SK-N-SH (cell line): ENCODE measurements around the gene SLX4IP. TPM values are rescaled to one million over a fixed set of nuclear protein-coding genes. Genes with fewer than 3 reads are reported as not detected.
"Not testable (repeated sequence)": the region's sequence is repeated elsewhere in the genome, so short reads cannot be mapped to it uniquely, and the experiment has no call there.

Experiments used
- CTCF ChIA-PET: fragments of 300-600, 350-600 bp; formaldehyde crosslinking; extraction: SDS; loops from one replicate; lab custom pipeline; 2021; lab: Yijun Ruan, JAX
- POLR2A ChIA-PET: fragments of 350-600 bp; sonication (Branson Sonifier 250); formaldehyde crosslinking; extraction: SDS; loops from one replicate; lab custom pipeline; 2020; ENCODE audit warnings: antibody characterized with exemption, inconsistent platforms; lab: Yijun Ruan, JAX
- DNase-seq: peaks from one replicate; pipeline ENCODE4 v3.0.0; 2012
- H2AFZ ChIP-seq: fragments of 200-600 bp; sonication (generic); 2 replicates; pipeline ENCODE4 v1.8.1; 2016; ENCODE audit warnings: antibody characterized with exemption, mild to moderate bottlenecking, low read depth
- H3F3A ChIP-seq: fragments of 200-600 bp; sonication (generic); replicated peaks from 2 replicates; pipeline ENCODE3; 2016; ENCODE audit warnings: antibody characterized with exemption, mild to moderate bottlenecking; ENCODE audit not compliant: insufficient read depth
- H3K27ac ChIP-seq, 2 experiments: fragments of 200-500 bp in 1 of 2; fragments of 200-600 bp in 1 of 2; sonication (Bioruptor generic) in 1 of 2; sonication (generic), shearing (Covaris generic) in 1 of 2; 2 replicates each; pipeline versions ENCODE4 v1.5.1 to v1.6.1; 2014 to 2016; ENCODE audit warnings: low read depth in 2 of 2, inconsistent platforms in 1 of 2, low read length in 1 of 2, mild to moderate bottlenecking in 1 of 2, mixed read lengths in 1 of 2
- H3K27me3 ChIP-seq: fragments of 200-600 bp; sonication (generic), shearing (Covaris generic); 2 replicates; pipeline ENCODE4 v1.6.1; 2016; ENCODE audit warnings: mixed run types; ENCODE audit not compliant: insufficient read depth
- H3K36me3 ChIP-seq, 2 experiments: fragments of 200-500 bp in 1 of 2; fragments of 200-600 bp in 1 of 2; sonication (Bioruptor generic) in 1 of 2; sonication (generic) in 1 of 2; replicated peaks in 1 of 2; 2 replicates each; pipeline versions ENCODE3 to v1.5.1; 2014 to 2016; ENCODE audit warnings: low read length in 1 of 2, mild to moderate bottlenecking in 1 of 2; ENCODE audit not compliant: insufficient read depth in 2 of 2, control insufficient read depth in 1 of 2
- H3K4me1 ChIP-seq, 2 experiments: fragments of 200-500 bp in 1 of 2; fragments of 200-600 bp in 1 of 2; sonication (Bioruptor generic) in 1 of 2; sonication (generic), shearing (Covaris generic) in 1 of 2; 2 replicates each; pipeline versions ENCODE4 v1.5.1 to v1.6.1; 2014 to 2016; ENCODE audit warnings: low read depth in 1 of 2, low read length in 1 of 2, mixed run types in 1 of 2; ENCODE audit not compliant: insufficient read depth in 2 of 2, control insufficient read depth in 1 of 2
- H3K4me2 ChIP-seq: fragments of 200-600 bp; sonication (generic), shearing (Covaris generic); 2 replicates; pipeline ENCODE4 v1.6.1; 2017; ENCODE audit warnings: mixed run types
- H3K4me3 ChIP-seq, 2 experiments: fragments of 200-500 bp in 1 of 2; fragments of 200-600 bp in 1 of 2; sonication (Bioruptor generic) in 1 of 2; sonication (generic), shearing (Covaris generic) in 1 of 2; 2 replicates each; pipeline versions ENCODE4 v1.5.1 to v1.8.1; 2014 to 2016; ENCODE audit warnings: low read depth in 2 of 2, inconsistent platforms in 1 of 2, low read length in 1 of 2, mild to moderate bottlenecking in 1 of 2, mixed read lengths in 1 of 2, moderate library complexity in 1 of 2
- H3K79me2 ChIP-seq: fragments of 200-600 bp; sonication (generic); 2 replicates; pipeline ENCODE4 v1.8.1; 2017; ENCODE audit warnings: mild to moderate bottlenecking; ENCODE audit not compliant: insufficient read depth
- H3K9ac ChIP-seq: fragments of 200-600 bp; sonication (generic); 2 replicates; pipeline ENCODE4 v1.6.1; 2017; ENCODE audit warnings: mixed run types
- H3K9me2 ChIP-seq: fragments of 200-600 bp; sonication (generic); 2 replicates; pipeline ENCODE4 v1.6.1; 2017; ENCODE audit warnings: mixed run types
- H3K9me3 ChIP-seq: fragments of 200-600 bp; sonication (generic); 2 replicates; pipeline ENCODE4 v1.6.1; 2017; ENCODE audit warnings: mixed run types, mild to moderate bottlenecking, moderate library complexity
- H4K20me1 ChIP-seq: fragments of 200-600 bp; sonication (generic); 2 replicates; pipeline ENCODE4 v1.6.1; 2017; ENCODE audit warnings: mild to moderate bottlenecking, mixed run types; ENCODE audit not compliant: insufficient read depth
- CTCF ChIP-seq: fragments of 200-600 bp; sonication (generic); IDR thresholded peaks from 2 replicates; pipeline ENCODE4 v1.6.1; 2017; ENCODE audit warnings: antibody characterized with exemption, mild to moderate bottlenecking, moderate library complexity
- EP300 ChIP-seq, 2 experiments: IDR thresholded peaks; 2 replicates each; pipeline versions ENCODE4 v1.4.0 to v1.6.1; 2012; ENCODE audit warnings: borderline replicate concordance in 1 of 2, low read depth in 1 of 2, low read length in 1 of 2
- GABPA ChIP-seq: IDR thresholded peaks from 2 replicates; pipeline ENCODE4 v1.4.0; 2012; ENCODE audit warnings: low read depth, mild to moderate bottlenecking
- GATA2 ChIP-seq: sonication (generic); formaldehyde crosslinking; IDR thresholded peaks from 2 replicates; pipeline ENCODE4 v1.5.0; 2020; ENCODE audit warnings: mild to moderate bottlenecking, missing genetic modification reagents
- MEF2A ChIP-seq: IDR thresholded peaks from 2 replicates; pipeline ENCODE4 v1.4.0; 2012; ENCODE audit warnings: low read depth, borderline replicate concordance
- MXI1 ChIP-seq: IDR thresholded peaks from 2 replicates; pipeline ENCODE4 v1.6.1; 2012; ENCODE audit warnings: mild to moderate bottlenecking, low read depth, low read length, improper control_type of control experiment
- NFIC ChIP-seq: IDR thresholded peaks from 2 replicates; pipeline ENCODE4 v1.4.0; 2012; ENCODE audit warnings: borderline replicate concordance
- POLR2AphosphoS5 ChIP-seq: IDR thresholded peaks from 2 replicates; pipeline ENCODE4 v1.6.1; 2012; ENCODE audit warnings: low read depth, low read length
- RFX5 ChIP-seq: IDR thresholded peaks from 2 replicates; pipeline ENCODE4 v1.6.1; 2012; ENCODE audit warnings: mild to moderate bottlenecking, improper control_type of control experiment, low read length
- TAF1 ChIP-seq: IDR thresholded peaks from 2 replicates; pipeline ENCODE4 v1.6.1; 2012; ENCODE audit warnings: low read depth, mild to moderate bottlenecking, low read length, moderate library complexity, borderline replicate concordance
- TCF12 ChIP-seq: IDR thresholded peaks from 2 replicates; pipeline ENCODE4 v1.4.0; 2012
- YY1 ChIP-seq: IDR thresholded peaks from 2 replicates; pipeline ENCODE4 v1.4.0; 2012; ENCODE audit warnings: low read depth, mild to moderate bottlenecking
- ZBTB33 ChIP-seq: IDR thresholded peaks from 2 replicates; pipeline ENCODE4 v1.4.0; 2012; ENCODE audit warnings: low read depth, borderline replicate concordance
- WGBS: methylation state at CpG from one replicate; pipeline ENCODE4 v1.1.6; 2017; ENCODE audit warnings: low lambda C conversion rate; 5-methylcytosine and 5-hydroxymethylcytosine counted together
- polyA plus RNA-seq, 3 experiments: library from polyadenylated mRNA; depleted of rRNA; stranded (reverse); fragments of >200 nt; gene quantifications; 2 replicates each; pipeline ENCODE4 v1.2.3, GENCODE V29; 2012

The SLX4IP gene
- polyA plus RNA-seq, 1 of the 3 experiments (the other 2 are of a cell fraction), result 1.3 TPM

GRCh38 chr20:10390709-10391108, 44.4 kb upstream of the SLX4IP start:
- no peaks in the 10 kb centered on the region for H3K79me2 ChIP-seq
- H3K27ac ChIP-seq, result no peak overlapping the region
- H3K9ac ChIP-seq, result no peak overlapping the region
- H3K27me3 ChIP-seq, result no peaks in the 10 kb centered on the region
- H3K4me1 ChIP-seq, result no peaks in the 10 kb centered on the region
- TF ChIP-seq TCF12 (no peak), ZBTB33 (no peak), GABPA (no peak), TAF1 (no peak), EP300 (IDR thresholded peaks at IDR 0.05; ENCODE audit: borderline replicate concordance in 1 of 2, low read depth in 1 of 2, low read length in 1 of 2) (no peak), NFIC (no peak), MXI1 (no peak)
- no peaks in the 10 kb centered on the region for H3K9me3 ChIP-seq
- WGBS, result 76% methylated on average over 2 of the region's 2 CpGs
- H3K4me3 ChIP-seq, result no peak overlapping the region
- no peak overlapping the region for H3K4me2 ChIP-seq
- POLR2A ChIA-PET, result no interaction called here
- no peaks in the 10 kb centered on the region for H3K36me3 ChIP-seq
- CTCF ChIA-PET, result interaction anchor here (1.1 kb wide), 1 partner anchor 10 kb away, joined by 3 read pairs; no protein-coding TSS in a partner anchor
- DNase-seq, result no peak
- H2AFZ ChIP-seq, result no peak overlapping the region
- H4K20me1 ChIP-seq, result no peaks in the 10 kb centered on the region
- H3F3A ChIP-seq, result no peaks in the 10 kb centered on the region
- H3K9me2 ChIP-seq, result no peaks in the 10 kb centered on the region

- H4K20me1 ChIP-seq, H3K27me3 ChIP-seq, H3K79me2 ChIP-seq, H3F3A ChIP-seq, H2AFZ ChIP-seq, H3K4me2 ChIP-seq, H3K4me1 ChIP-seq, H3K4me3 ChIP-seq, H3K9ac ChIP-seq, H3K9me3 ChIP-seq, CTCF ChIA-PET, DNase-seq, H3K36me3 ChIP-seq, H3K9me2 ChIP-seq, POLR2A ChIA-PET, H3K27ac ChIP-seq: not testable (repeated sequence)
- 92% methylated on average over 9 of the region's 32 CpGs for WGBS
Observed at GRCh38 chr20:10394752-10395151, 40.4 kb upstream of the SLX4IP start.

GRCh38 chr20:10398834-10399369, 36.2 kb upstream of the SLX4IP start:
- CTCF ChIA-PET, result no interaction called here
- no peaks in the 10 kb centered on the region for H3K9me2 ChIP-seq
- H3K27me3 ChIP-seq, result no peaks in the 10 kb centered on the region
- no peaks in the 10 kb centered on the region for H4K20me1 ChIP-seq
- no peak overlapping the region for H3K27ac ChIP-seq
- no peaks in the 10 kb centered on the region for H3F3A ChIP-seq
- H3K4me1 ChIP-seq, result no peaks in the 10 kb centered on the region
- no peaks in the 10 kb centered on the region for H3K79me2 ChIP-seq
- H3K4me3 ChIP-seq, result no peak overlapping the region
- no peak for TF ChIP-seq YY1
- no peak for TF ChIP-seq POLR2AphosphoS5
- no peak for TF ChIP-seq RFX5
- TF ChIP-seq EP300 (IDR thresholded peaks at IDR 0.05; ENCODE audit: borderline replicate concordance in 1 of 2, low read depth in 1 of 2, low read length in 1 of 2), result no peak
- TF ChIP-seq GATA2 (CRISPR knock-in tag), result no peak
- no peak for TF ChIP-seq MEF2A
- no peak for TF ChIP-seq NFIC
- TF ChIP-seq TCF12, result no peak
- TF ChIP-seq CTCF, result no peak
- H3K9ac ChIP-seq, result no peak overlapping the region
- POLR2A ChIA-PET, result no interaction called here
- no peak for DNase-seq
- no peak overlapping the region for H3K4me2 ChIP-seq
- no peaks in the 10 kb centered on the region for H3K9me3 ChIP-seq
- no peak overlapping the region for H2AFZ ChIP-seq
- H3K36me3 ChIP-seq, result peaks cover 0 to 2% of the 10 kb centered on the region in 2 experiments
- WGBS, result 78% methylated on average over 3 of the region's 3 CpGs
